A673 (cell line): ENCODE data around the gene ZBTB20.

Source experiments
- CTCF ChIP-seq: fragments of 300-800, 200-600 bp; sonication (generic); conservative IDR thresholded peaks from 2 replicates; pipeline ENCODE4 v1.5.1; 2017; ENCODE audit warnings: low read depth, mild to moderate bottlenecking, antibody characterized with exemption, low read length, moderate library complexity, mixed read lengths
- EZH2 ChIP-seq: fragments of 200-600 bp; sonication (generic); IDR thresholded peaks from 2 replicates; pipeline ENCODE4 v1.6.1; 2017; ENCODE audit warnings: borderline replicate concordance, low read depth, mild to moderate bottlenecking, mixed read lengths, antibody characterized with exemption, low read length; ENCODE audit not compliant: poor library complexity, severe bottlenecking

DNA sequence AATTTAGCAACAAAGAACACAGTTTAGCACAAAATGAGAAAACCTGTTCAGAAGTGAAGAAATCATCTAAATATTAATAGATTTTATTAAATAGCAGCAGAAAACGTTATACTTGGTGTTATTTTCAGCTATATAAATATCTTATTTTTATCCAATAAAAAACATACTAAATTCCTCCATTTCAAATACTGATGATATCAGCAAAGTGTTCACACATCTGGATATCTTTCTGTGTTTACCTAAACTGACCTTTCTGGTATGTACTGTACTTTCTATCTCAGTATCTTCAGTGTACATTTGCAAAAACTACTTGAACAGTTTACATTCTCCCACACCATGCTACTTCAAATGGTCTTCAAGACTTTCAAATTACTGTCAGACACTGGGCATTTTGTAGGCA, 179.9 kb downstream of the ZBTB20 start:
- TF ChIP-seq CTCF (no peak), EZH2 (no peak)
